ENCODE data around the gene AIMP1.
A peak's percentile ranks its signal among the peaks of the same experiment; 100 is the strongest.

Gene AIMP1

GRCh38 chr4:106366026-106366425, 49.7 kb downstream of the AIMP1 start:
- Histone ChIP-seq H3K27me3 (ENCODE audit: insufficient read depth, low read depth) (no peaks in the 10 kb centered on the region), H3K4me2 (no peak overlapping the region), H4K20me1 (ENCODE audit: insufficient read depth) (no peaks in the 10 kb centered on the region), H2AFZ (ENCODE audit: low read depth) (no peak overlapping the region), H3K79me2 (ENCODE audit: insufficient read depth, low read depth) (no peaks in the 10 kb centered on the region), H3K36me3 (ENCODE audit: insufficient read depth) (no peaks in the 10 kb centered on the region), H3K4me3 (IDR thresholded peaks at IDR 0.05; ENCODE audit: insufficient read depth, low read depth, low read length) (no peak overlapping the region), H3K9ac (no peak overlapping the region), H3K4me1 (ENCODE audit: low read depth, poor library complexity, severe bottlenecking) (no peaks in the 10 kb centered on the region), H3K27ac (no peak overlapping the region)
- TF ChIP-seq CTCF (conservative IDR thresholded peaks at IDR 0.05; ENCODE audit: low read depth, low read length) = no peak

GRCh38 chr4:106367072-106367471, 50.7 kb downstream of the AIMP1 start:
- Histone ChIP-seq H2AFZ (ENCODE audit: low read depth) (no peak overlapping the region), H3K79me2 (ENCODE audit: insufficient read depth, low read depth) (no peaks in the 10 kb centered on the region), H3K27me3 (ENCODE audit: insufficient read depth, low read depth) (no peaks in the 10 kb centered on the region), H3K4me3 (IDR thresholded peaks at IDR 0.05; ENCODE audit: insufficient read depth, low read depth, low read length) (no peak overlapping the region), H3K4me1 (ENCODE audit: low read depth, poor library complexity, severe bottlenecking) (no peaks in the 10 kb centered on the region), H3K9ac (no peak overlapping the region), H4K20me1 (ENCODE audit: insufficient read depth) (no peaks in the 10 kb centered on the region), H3K4me2 (no peak overlapping the region), H3K27ac (no peak overlapping the region), H3K36me3 (ENCODE audit: insufficient read depth) (no peaks in the 10 kb centered on the region)
- no peak for TF ChIP-seq CTCF (conservative IDR thresholded peaks at IDR 0.05; ENCODE audit: low read depth, low read length)

GRCh38 chr4:106368678-106369077, 52.3 kb downstream of the AIMP1 start, which contains the start of gene GIMD1:
GIMD1 (minus strand) TSS chr4:106368778; CDS start chr4:106367435, 1,343 bp downstream.
- Histone ChIP-seq H3K4me3 (IDR thresholded peaks at IDR 0.05; ENCODE audit: insufficient read depth, low read depth, low read length) (no peak within 1 kb of the TSS), H3K27me3 (ENCODE audit: insufficient read depth, low read depth) (no peaks in the 10 kb centered on the region), H4K20me1 (ENCODE audit: insufficient read depth) (no peaks in the 10 kb centered on the region), H3K4me2 (no peak within 1 kb of the TSS), H3K79me2 (ENCODE audit: insufficient read depth, low read depth) (no peaks in the 10 kb centered on the region), H3K4me1 (ENCODE audit: low read depth, poor library complexity, severe bottlenecking) (no peaks in the 10 kb centered on the region), H3K36me3 (ENCODE audit: insufficient read depth) (no peaks in the 10 kb centered on the region), H2AFZ (ENCODE audit: low read depth) (no peak within 1 kb of the TSS), H3K27ac (no peak within 1 kb of the TSS), H3K9ac (no peak within 1 kb of the TSS)
- no peak for TF ChIP-seq CTCF (conservative IDR thresholded peaks at IDR 0.05; ENCODE audit: low read depth, low read length)

- H3K27ac ChIP-seq = no peak overlapping the region
- no peak overlapping the region for H2AFZ ChIP-seq (ENCODE audit: low read depth)
These were observed 53.2 kb downstream of the AIMP1 start for GRCh38 chr4:106369456-106370060.

More at GRCh38 chr4:106369456-106370060, 53.2 kb downstream of the AIMP1 start:
- Histone ChIP-seq H3K4me2 (no peak overlapping the region), H3K4me3 (IDR thresholded peaks at IDR 0.05; ENCODE audit: insufficient read depth, low read depth, low read length) (no peak overlapping the region), H3K9ac (no peak overlapping the region), H3K36me3 (ENCODE audit: insufficient read depth) (no peaks in the 10 kb centered on the region), H3K79me2 (ENCODE audit: insufficient read depth, low read depth) (no peaks in the 10 kb centered on the region), H3K27me3 (ENCODE audit: insufficient read depth, low read depth) (no peaks in the 10 kb centered on the region), H4K20me1 (ENCODE audit: insufficient read depth) (no peaks in the 10 kb centered on the region), H3K4me1 (ENCODE audit: low read depth, poor library complexity, severe bottlenecking) (no peaks in the 10 kb centered on the region)
- peak; percentile 82 for TF ChIP-seq CTCF (conservative IDR thresholded peaks at IDR 0.05; ENCODE audit: low read depth, low read length)

All from KMS-11 (cell line).